Endothelial cell of umbilical vein (primary cell): ENCODE measurements around the gene CCDC197. TPM values are rescaled to one million over a fixed set of nuclear protein-coding genes. Genes with fewer than 3 reads are reported as not detected.

Experiments
- BruUV-seq: library from RNA; stranded (reverse); fragments of 400-500 nt; replicated peaks from 2 replicates; lab custom pipeline; 2021; lab: Mats Ljungman, UMichigan
- CTCF ChIA-PET: fragments of 300-600, 350-600 bp; sonication (Branson Sonifier 250); formaldehyde crosslinking; loops from one replicate; lab custom pipeline; 2021; ENCODE audit warnings: antibody characterized with exemption, inconsistent platforms; lab: Charles Lee
- POLR2A ChIA-PET: fragments of 300-600, 350-600 bp; sonication (Branson Sonifier 250); formaldehyde crosslinking; loops from one replicate; lab custom pipeline; 2021; ENCODE audit warnings: antibody characterized with exemption, inconsistent platforms; lab: Charles Lee
- DNase-seq: peaks from one replicate; pipeline ENCODE4 v3.0.0-alpha.2; 2011; ENCODE audit warnings: low read depth, low spot score
- FAIRE-seq: peaks from 2 replicates; lab custom pipeline; 2011; peaks lifted over from hg19 to GRCh38; lab: Jason Lieb, UNC
- H2AFZ ChIP-seq: 2 replicates; pipeline ENCODE4 v1.6.0; 2012; ENCODE audit warnings: low read depth, low read length, control low read depth, inconsistent platforms
- H3K27ac ChIP-seq: 2 replicates; pipeline ENCODE4 v1.5.1; 2011; ENCODE audit warnings: low read depth, mild to moderate bottlenecking, control low read depth, low read length, moderate library complexity; ENCODE audit not compliant: insufficient read depth
- H3K27me3 ChIP-seq, 2 experiments: 2 replicates each; pipeline versions ENCODE4 v1.6.0 to v1.6.1; 2011; ENCODE audit warnings: low read length in 2 of 2, mixed read lengths in 1 of 2; ENCODE audit not compliant: control insufficient read depth in 2 of 2, insufficient read depth in 2 of 2
- H3K36me3 ChIP-seq, 2 experiments: 2 replicates in 1 of 2; 3 replicates in 1 of 2; pipeline ENCODE4 v1.5.1; 2011; ENCODE audit warnings: low read length in 2 of 2, mild to moderate bottlenecking in 1 of 2, moderate library complexity in 1 of 2; ENCODE audit not compliant: control insufficient read depth in 2 of 2, insufficient read depth in 2 of 2; ENCODE audit errors: extremely low read depth in 1 of 2
- H3K4me1 ChIP-seq: 3 replicates; pipeline ENCODE4 v1.5.1; 2011; ENCODE audit warnings: mild to moderate bottlenecking, low read length; ENCODE audit not compliant: control insufficient read depth, insufficient read depth; ENCODE audit errors: extremely low read depth
- H3K4me2 ChIP-seq: 2 replicates; pipeline ENCODE4 v1.6.1; 2011; ENCODE audit warnings: low read length, control low read depth, mixed read lengths; ENCODE audit not compliant: insufficient read depth
- H3K4me3 ChIP-seq, 3 experiments: fragments of 200-600 bp in 1 of 3; sonication (generic), shearing (Covaris generic) in 1 of 3; replicated peaks in 1 of 3; 2 replicates each; pipeline ENCODE4 v1.5.1; 2011 to 2016; ENCODE audit warnings: control low read depth in 3 of 3, low read length in 3 of 3, mild to moderate bottlenecking in 2 of 3, inconsistent platforms in 1 of 3, low read depth in 1 of 3, moderate library complexity in 1 of 3; ENCODE audit not compliant: insufficient read depth in 1 of 3
- H3K79me2 ChIP-seq: 2 replicates; pipeline ENCODE4 v1.6.0; 2012; ENCODE audit warnings: low read length, inconsistent platforms; ENCODE audit not compliant: control insufficient read depth, insufficient read depth
- H3K9ac ChIP-seq: replicated peaks from 2 replicates; pipeline ENCODE3; 2011; ENCODE audit warnings: low read length, control low read depth; ENCODE audit not compliant: insufficient read depth; ENCODE audit errors: extremely low read depth
- H3K9me1 ChIP-seq: replicated peaks from 3 replicates; pipeline ENCODE4 v1.6.0; 2011; ENCODE audit warnings: mild to moderate bottlenecking, low read length; ENCODE audit not compliant: control insufficient read depth, insufficient read depth; ENCODE audit errors: extremely low read depth
- H3K9me3 ChIP-seq: replicated peaks from 2 replicates; pipeline ENCODE4 v1.5.1; 2012; ENCODE audit warnings: low read length, inconsistent platforms; ENCODE audit not compliant: control insufficient read depth, insufficient read depth
- H4K20me1 ChIP-seq: replicated peaks from 2 replicates; pipeline ENCODE3; 2011; ENCODE audit warnings: mild to moderate bottlenecking, low read length; ENCODE audit not compliant: control insufficient read depth, insufficient read depth; ENCODE audit errors: extremely low read depth
- EZH2 ChIP-seq: IDR thresholded peaks from 2 replicates; pipeline ENCODE4 v1.6.1; 2012; ENCODE audit warnings: borderline replicate concordance, low read depth, mild to moderate bottlenecking, moderate library complexity, low read length, inconsistent platforms; ENCODE audit not compliant: severe bottlenecking
- FOS ChIP-seq: IDR thresholded peaks from 2 replicates; pipeline ENCODE4 v1.6.1; 2011; ENCODE audit warnings: mild to moderate bottlenecking, low read length, moderate library complexity, borderline replicate concordance; ENCODE audit not compliant: insufficient read depth
- GATA2 ChIP-seq: IDR thresholded peaks from 2 replicates; pipeline ENCODE4 v1.7.0; 2011; ENCODE audit warnings: low read depth, mild to moderate bottlenecking, moderate library complexity, mixed read lengths, low read length; ENCODE audit not compliant: insufficient read length, insufficient read depth
- JUN ChIP-seq: IDR thresholded peaks from 2 replicates; pipeline ENCODE4 v1.6.1; 2011; ENCODE audit warnings: borderline replicate concordance, low read depth; ENCODE audit not compliant: insufficient read length, insufficient read depth
- MYC ChIP-seq: IDR thresholded peaks from one replicate; pipeline ENCODE4 v1.6.1; 2011; ENCODE audit warnings: mild to moderate bottlenecking, low read depth, low read length
- POLR2A ChIP-seq: IDR thresholded peaks from 2 replicates; pipeline ENCODE4 v1.6.1; 2012; ENCODE audit warnings: low read depth, mild to moderate bottlenecking, control low read depth, low read length
- POLR2AphosphoS5 ChIP-seq: IDR thresholded peaks from 2 replicates; pipeline ENCODE4 v1.6.1; 2012; ENCODE audit warnings: low read depth, mild to moderate bottlenecking, control low read depth, low read length, moderate library complexity; ENCODE audit not compliant: insufficient read depth
- dilution Hi-C: fragments of 300-500 bp; cut with MboI; formaldehyde crosslinking; loops from one replicate; pipeline ENCODE4 v1.15.0; 2019; ENCODE audit warnings: low sequenced_read_pairs; ENCODE audit not compliant: extremely low pct_ligation_motif_present
- intact Hi-C: fragments of 100-400 bp; cut with micrococcal nuclease; formaldehyde crosslinking; loops from one replicate; pipeline ENCODE4 v1.10.0; 2022
- polyA plus RNA-seq, 4 experiments: library from polyadenylated mRNA; depleted of rRNA in 3 of 4; stranded (reverse) in 3 of 4; unstranded in 1 of 4; fragments of >200 nt; gene quantifications; 2 replicates each; pipeline versions ENCODE4 v1.2.1 to v1.2.3, GENCODE V29; 2011 to 2012; ENCODE audit warnings: missing spikeins in 1 of 4
- total RNA-seq: library from RNA; stranded (reverse); gene quantifications from 2 replicates; pipeline ENCODE4 v1.2.3, GENCODE V29; 2021
- TF ChIP-seq, protein P1 (sequence below): IDR thresholded peaks from 2 replicates; pipeline ENCODE4 v1.6.1; 2011; ENCODE audit not compliant: insufficient read depth, insufficient read length
- TF ChIP-seq, protein P2 (sequence below), 2 donors: IDR thresholded peaks; 1 replicate in 1 of 2; 2 replicates in 1 of 2; pipeline ENCODE4 v1.5.1; 2011; ENCODE audit warnings: low read length in 2 of 2, mild to moderate bottlenecking in 2 of 2, moderate library complexity in 2 of 2, control low read depth in 1 of 2, inconsistent platforms in 1 of 2, low read depth in 1 of 2; ENCODE audit not compliant: insufficient read depth in 1 of 2; ENCODE audit errors: extremely low read depth in 1 of 2

The CCDC197 gene
- total and polyA plus RNA-seq, 2 donors (not counting 3 experiments of a cell fraction or from before 2014, with no cell fraction given): not detected

DNA sequence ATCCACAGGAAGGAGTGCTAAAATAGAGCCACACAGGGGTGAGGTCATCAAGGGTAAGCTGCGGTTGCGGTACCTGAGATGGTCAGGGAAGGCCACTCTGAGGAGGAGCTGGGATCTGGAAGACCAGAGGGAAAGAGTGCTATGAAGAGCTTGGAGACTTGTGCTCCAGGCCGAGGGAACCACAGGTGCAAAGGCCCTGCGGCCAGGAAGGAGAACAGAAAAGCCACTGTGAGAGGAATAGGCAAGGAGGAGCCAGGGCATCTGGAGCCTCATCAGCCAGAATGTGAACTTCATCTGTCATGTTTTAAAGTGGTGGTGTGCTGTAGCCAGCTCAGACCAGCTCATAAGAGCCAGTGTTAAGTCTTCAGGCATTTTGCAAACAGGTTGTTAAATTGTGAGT is 5.5 kb upstream of the CCDC197 start:
- ChIA-PET CTCF (interaction anchor here (1.3 to 1.9 kb wide), 4 partner anchors 10 to 145 kb away, joined by 3 to 13 read pairs (median 4); no protein-coding TSS in a partner anchor), POLR2A (no interaction called here)
- BruUV-seq: no TSS peak
- no peaks in the 10 kb centered on the region for H3K36me3 ChIP-seq
- no peak for FAIRE-seq
- dilution Hi-C loops: no loop called here
- no peak overlapping the region for H3K4me2 ChIP-seq
- no peaks in the 10 kb centered on the region for H4K20me1 ChIP-seq
- TF ChIP-seq, protein P1, sequence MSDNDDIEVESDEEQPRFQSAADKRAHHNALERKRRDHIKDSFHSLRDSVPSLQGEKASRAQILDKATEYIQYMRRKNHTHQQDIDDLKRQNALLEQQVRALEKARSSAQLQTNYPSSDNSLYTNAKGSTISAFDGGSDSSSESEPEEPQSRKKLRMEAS: no peak
- no peak for TF ChIP-seq GATA2
- no peak for TF ChIP-seq MYC
- no peak for TF ChIP-seq JUN
- TF ChIP-seq, protein P2, sequence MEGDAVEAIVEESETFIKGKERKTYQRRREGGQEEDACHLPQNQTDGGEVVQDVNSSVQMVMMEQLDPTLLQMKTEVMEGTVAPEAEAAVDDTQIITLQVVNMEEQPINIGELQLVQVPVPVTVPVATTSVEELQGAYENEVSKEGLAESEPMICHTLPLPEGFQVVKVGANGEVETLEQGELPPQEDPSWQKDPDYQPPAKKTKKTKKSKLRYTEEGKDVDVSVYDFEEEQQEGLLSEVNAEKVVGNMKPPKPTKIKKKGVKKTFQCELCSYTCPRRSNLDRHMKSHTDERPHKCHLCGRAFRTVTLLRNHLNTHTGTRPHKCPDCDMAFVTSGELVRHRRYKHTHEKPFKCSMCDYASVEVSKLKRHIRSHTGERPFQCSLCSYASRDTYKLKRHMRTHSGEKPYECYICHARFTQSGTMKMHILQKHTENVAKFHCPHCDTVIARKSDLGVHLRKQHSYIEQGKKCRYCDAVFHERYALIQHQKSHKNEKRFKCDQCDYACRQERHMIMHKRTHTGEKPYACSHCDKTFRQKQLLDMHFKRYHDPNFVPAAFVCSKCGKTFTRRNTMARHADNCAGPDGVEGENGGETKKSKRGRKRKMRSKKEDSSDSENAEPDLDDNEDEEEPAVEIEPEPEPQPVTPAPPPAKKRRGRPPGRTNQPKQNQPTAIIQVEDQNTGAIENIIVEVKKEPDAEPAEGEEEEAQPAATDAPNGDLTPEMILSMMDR (IDR thresholded peaks at IDR 0.05; ENCODE audit: extremely low read depth in 1 of 2, insufficient read depth in 1 of 2, low read depth in 1 of 2, low read length in 2 of 2): no peak
- TF ChIP-seq POLR2AphosphoS5: no peak
- no peak for TF ChIP-seq FOS
- TF ChIP-seq EZH2: no peak
- no peak for TF ChIP-seq POLR2A
- H3K9me1 ChIP-seq: no peaks in the 10 kb centered on the region
- no peak overlapping the region for H2AFZ ChIP-seq
- no peaks in the 10 kb centered on the region for H3K4me1 ChIP-seq
- H3K9me3 ChIP-seq: no peaks in the 10 kb centered on the region
- no peaks in the 10 kb centered on the region for H3K79me2 ChIP-seq
- intact Hi-C loops: no loop called here
- H3K27me3 ChIP-seq: no peaks in the 10 kb centered on the region
- DNase-seq: no peak
- H3K4me3 ChIP-seq: no peak overlapping the region
- no peak overlapping the region for H3K9ac ChIP-seq
- no peak overlapping the region for H3K27ac ChIP-seq
